Tibial nerve (tissue), 3 donors: ENCODE measurements around the gene ARHGEF38.

Source experiments
- CTCF ChIP-seq, 5 experiments: fragments of 200-600 bp in 3 of 5; fragments of 450-650 bp in 2 of 5; sonication (generic) in 3 of 5; IDR thresholded peaks; one replicate each; pipeline ENCODE4 v1.5.1; 2016 to 2019; ENCODE audit warnings: antibody characterized with exemption in 5 of 5, mild to moderate bottlenecking in 3 of 5, moderate library complexity in 2 of 5
- POLR2A ChIP-seq, 2 donors: fragments of 450-650 bp; IDR thresholded peaks; one replicate each; pipeline ENCODE4 v1.6.1; 2017; ENCODE audit warnings: antibody characterized with exemption in 2 of 2, mild to moderate bottlenecking in 2 of 2, moderate library complexity in 2 of 2

GRCh38 chr4:105622269-105622668 lies 69.8 kb downstream of the ARHGEF38 start:
- TF ChIP-seq CTCF (IDR thresholded peaks at IDR 0.05): no peak
- TF ChIP-seq POLR2A (IDR thresholded peaks at IDR 0.05): no peak
